IPS-11a (cell line): ENCODE results near the gene OR4F6.

Experiments
- H3K4me3 ChIP-seq: one replicate; pipeline ENCODE4 v1.5.1; 2013; ENCODE audit warnings: low read depth, low read length, control low read depth

Gene OR4F6

DNA sequence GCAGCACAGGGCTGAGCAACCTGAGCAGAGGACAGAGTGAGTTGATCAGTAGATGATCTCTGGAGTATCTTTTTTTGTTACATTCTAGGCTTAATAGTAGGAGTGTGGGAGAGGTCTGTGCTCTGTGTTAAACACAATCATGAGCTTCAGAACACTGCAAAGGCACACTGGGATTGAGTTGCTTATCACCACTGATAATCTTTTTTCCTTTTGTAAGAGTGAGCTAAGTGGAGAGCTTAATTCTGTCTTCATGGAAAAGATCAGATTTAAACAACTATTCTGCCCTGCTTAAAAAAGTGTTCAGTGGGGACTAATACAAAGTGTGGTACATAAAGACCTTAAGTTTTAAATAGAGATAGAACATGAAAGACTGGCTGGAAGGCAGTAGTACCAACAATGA, 1.1 kb downstream of the OR4F6 start:
- H3K4me3 ChIP-seq = no peak overlapping the region

DNA sequence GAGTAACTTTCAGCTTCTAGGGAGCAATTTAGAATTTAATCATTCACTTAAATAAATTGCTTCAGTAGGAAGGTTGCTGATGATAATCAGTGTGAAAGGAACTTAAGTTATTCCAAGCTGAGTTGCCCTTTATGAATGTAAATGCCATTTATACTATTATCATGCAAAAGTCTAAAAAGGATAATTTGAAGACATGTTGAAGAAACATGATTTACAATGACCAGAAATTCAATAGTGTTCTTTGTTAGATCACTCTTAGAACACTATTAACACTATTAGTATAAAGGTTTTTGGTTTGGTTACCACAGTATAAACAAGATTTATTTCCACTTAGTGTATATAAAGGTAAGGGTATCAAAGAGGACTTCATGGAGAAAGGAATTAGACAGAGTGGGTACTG, 1.6 kb downstream of the OR4F6 start:
- no peak overlapping the region for H3K4me3 ChIP-seq

DNA sequence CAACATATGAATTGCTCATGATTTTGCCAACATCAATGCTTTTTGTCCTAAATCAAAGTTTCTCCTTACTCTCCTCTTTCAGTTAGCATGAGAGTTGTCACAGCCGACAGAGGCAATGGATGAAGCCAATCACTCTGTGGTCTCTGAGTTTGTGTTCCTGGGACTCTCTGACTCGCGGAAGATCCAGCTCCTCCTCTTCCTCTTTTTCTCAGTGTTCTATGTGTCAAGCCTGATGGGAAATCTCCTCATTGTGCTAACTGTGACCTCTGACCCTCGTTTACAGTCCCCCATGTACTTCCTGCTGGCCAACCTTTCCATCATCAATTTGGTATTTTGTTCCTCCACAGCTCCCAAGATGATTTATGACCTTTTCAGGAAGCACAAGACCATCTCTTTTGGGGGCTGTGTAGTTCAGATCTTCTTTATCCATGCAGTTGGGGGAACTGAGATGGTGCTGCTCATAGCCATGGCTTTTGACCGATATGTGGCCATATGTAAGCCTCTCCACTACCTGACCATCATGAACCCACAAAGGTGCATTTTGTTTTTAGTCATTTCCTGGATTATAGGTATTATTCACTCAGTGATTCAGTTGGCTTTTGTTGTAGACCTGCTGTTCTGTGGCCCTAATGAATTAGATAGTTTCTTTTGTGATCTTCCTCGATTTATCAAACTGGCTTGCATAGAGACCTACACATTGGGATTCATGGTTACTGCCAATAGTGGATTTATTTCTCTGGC, 2.5 kb downstream of the OR4F6 start:
- H3K4me3 ChIP-seq = no peak overlapping the region

DNA sequence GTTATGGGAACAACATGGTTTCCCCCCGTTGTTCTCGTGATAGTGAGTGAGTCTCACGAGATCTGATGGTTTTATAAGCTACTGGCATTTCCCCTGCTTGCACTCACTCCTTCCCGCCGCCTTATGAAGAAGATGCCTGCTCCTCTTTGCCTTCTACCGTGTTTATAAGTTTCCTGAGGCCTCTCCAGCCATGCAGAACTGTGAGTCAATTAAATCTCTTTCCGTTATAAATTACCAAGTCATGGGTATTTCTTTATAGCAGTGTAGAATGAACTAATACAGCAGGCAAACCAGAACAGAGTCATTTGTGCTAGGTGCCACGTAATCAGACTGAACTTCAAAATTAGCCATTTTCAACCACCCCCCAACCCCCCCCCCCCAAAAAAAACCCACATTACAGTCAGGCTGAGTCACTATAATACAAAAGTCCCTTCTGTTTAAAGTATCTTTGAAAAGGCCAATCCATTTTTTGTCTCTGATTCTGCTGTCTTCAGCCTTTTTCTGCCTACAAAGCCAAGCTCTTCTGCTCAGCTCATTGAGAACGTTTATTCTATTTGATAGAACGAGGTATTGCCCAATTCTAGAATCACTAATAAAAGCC, 4.1 kb downstream of the OR4F6 start:
- H3K4me3 ChIP-seq = no peak overlapping the region

DNA sequence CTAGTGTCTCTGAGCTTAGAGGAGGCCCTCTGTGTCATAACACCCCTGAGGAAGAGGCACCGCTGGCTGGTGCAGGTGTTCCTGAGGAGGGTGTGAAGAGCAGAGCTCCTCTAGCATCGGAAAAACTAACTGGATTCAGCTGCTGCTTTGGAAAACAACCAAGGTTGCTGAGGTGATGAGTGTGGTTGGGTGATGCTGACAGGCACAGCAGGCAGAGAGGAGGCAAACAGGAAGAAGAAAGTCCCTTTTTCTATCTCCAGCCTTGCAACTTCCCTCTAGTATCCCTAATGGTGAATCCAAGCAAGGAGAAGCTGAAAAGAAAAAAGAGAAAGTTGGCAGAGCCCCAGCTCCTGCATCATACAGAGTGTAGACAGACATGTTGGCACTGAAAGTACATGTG, 4.9 kb downstream of the OR4F6 start:
- H3K4me3 ChIP-seq = no peak overlapping the region

DNA sequence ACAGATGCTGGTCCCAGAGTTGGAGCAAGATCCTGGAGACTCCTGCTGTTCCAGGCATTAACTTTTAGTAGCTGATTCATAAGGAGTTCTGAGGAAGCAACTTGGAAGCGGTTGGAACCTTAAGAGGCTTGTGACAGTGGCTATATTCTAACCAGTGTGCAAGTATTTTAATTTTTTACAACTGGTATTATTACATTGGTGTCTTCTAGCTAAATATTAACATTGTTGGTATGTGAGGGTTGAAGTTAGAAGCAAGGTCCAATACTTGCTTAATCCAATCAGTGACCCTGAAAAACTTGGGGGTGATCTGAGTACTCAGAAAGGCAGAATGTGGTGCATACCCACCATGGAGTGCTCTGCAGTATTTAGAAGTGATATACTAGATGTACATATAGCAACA, 7.1 kb downstream of the OR4F6 start:
- no peak overlapping the region for H3K4me3 ChIP-seq

DNA sequence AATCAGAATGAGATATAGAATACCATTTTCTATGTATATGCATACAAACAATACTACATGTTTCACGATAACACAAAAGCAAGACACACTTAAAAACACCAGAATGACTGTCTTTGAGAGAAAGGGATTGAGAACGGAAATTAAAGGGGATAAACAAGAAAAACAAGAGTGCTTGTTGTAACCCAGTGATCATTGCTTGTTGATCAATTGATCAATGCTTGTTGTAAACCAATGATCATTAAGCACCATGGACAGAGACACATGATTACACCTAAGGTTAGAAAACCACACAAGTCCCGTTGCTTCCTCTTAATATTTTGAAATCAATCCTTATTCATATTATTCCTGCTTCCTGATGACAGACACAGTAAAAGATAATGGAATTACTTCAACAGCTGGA, 7.6 kb downstream of the OR4F6 start:
- no peak overlapping the region for H3K4me3 ChIP-seq

DNA sequence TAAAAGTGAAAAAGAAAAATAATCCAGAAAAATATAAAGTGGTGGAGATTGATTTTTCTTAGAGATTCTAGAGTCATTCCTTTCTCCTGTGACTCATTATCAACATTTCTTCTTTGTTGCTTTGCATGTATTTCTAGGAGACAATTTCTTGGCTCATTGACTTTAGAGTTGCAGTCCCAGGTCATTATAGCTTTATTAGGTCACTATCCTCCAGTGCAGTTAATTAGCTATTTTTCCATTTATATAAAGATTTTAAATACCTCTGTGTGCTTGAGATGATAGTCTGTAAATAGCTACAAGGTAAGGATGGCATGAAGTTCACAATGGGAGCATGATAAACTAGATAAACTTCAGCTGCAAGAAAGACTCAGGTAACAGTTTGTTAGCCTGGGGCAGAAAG, 8.6 kb downstream of the OR4F6 start, which contains the start of gene OR4F15:
OR4F15 (plus strand) TSS at position 301 of the 400 bp plus-strand sequence. CDS start 5,985 bp downstream, outside the sequence.
- H3K4me3 ChIP-seq = no peak within 1 kb of the TSS

DNA sequence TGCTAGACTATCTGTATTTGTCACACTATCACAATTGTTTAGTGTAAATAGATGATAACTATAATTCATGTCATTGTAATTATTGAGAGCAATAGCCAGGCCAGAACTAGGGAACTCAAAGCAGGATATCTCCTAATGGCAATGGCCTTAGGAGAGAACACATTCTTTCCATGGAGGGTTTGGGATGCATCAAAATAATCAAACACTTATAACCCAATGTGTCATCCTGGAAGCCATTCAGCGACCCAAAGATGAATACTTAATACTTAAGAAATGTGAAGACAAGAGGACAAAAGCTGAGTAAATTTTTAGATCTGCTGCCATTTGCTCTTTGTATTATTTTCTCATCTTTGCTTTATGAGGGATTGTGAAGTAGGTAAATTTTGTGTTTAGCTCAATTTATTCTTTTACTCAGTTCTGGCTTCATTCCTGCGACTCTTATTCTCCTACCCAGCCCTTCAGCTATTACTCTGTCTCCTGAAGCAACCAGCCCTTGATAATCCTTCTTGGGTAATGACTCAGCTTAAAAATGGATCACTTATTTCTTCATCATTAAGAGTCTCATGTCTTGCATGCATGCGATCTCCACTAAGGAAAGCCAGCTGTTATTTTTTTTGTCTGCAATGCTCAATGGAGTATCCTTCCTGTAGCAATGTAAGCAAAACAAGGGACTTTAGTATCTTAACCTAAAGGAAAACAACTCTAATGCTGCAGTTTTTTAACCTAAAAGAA, 10.7 kb downstream of the OR4F6 start:
- H3K4me3 ChIP-seq = no peak overlapping the region

DNA sequence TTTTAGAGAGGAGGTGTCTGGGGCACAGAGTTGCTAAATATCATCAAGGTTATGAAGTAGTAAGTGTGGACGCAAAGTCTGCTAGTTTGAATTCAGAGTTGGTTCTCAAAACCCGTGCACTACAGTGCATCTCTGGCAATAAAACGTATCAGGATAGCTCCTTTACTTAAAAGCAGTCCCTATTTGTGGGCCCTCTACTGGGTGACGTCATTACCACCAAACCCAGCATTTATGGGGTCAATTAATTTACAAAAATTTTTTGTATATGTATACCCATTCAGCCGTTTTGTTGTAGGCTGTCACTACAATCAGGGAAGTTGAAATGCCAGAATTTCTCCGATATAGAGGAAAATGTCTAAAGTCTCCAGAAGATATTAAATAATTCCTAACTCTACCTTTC, 17.5 kb downstream of the OR4F6 start:
- H3K4me3 ChIP-seq = no peak overlapping the region

DNA sequence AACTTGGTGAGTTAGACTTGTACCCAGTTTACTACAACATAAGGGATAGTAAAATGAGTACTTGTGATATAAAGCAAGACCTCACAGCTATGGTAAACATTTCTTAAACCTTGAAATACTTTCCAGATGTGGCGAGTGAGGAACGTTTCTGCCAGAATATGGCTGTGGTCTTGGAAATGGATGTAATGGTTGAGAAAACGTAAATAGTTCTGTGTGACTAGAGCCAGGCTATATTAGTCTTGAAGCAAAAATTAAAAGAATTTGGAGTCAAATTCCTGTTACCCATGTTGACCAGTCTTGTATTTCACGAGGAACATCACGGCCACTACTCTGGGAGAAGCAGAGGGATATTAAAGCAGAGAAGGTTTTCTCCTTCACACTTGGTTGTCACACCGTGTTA, 23.9 kb downstream of the OR4F6 start:
- H3K4me3 ChIP-seq = no peak overlapping the region

DNA sequence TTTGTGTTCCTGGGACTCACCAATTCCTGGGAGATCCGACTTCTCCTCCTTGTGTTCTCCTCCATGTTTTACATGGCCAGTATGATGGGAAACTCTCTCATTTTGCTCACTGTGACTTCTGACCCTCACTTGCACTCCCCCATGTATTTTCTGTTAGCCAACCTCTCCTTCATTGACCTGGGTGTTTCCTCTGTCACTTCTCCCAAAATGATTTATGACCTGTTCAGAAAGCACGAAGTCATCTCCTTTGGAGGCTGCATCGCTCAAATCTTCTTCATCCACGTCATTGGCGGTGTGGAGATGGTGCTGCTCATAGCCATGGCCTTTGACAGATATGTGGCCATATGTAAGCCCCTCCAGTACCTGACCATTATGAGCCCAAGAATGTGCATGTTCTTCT, 25.5 kb downstream of the OR4F6 start:
- no peak overlapping the region for H3K4me3 ChIP-seq

DNA sequence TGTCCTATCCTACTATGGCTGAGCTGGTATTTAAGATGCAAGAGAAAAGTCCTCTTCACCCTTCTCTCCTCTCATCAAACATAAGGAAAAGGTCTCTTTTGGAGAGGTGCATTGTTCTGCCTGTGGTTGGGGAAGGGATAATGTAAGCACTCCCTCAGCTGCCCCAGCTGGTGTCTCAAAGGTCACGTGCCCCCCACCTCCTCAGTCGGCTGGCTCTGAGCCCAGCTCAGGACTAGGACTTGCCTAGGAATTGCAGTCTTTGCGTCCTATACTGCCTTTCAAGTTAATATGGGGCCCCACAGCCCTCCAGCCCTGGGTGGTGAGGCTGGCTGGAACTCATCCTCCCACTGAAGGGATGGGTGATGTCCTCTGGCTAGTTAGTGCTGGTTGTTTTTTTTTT, 38.3 kb downstream of the OR4F6 start:
- no peak overlapping the region for H3K4me3 ChIP-seq

DNA sequence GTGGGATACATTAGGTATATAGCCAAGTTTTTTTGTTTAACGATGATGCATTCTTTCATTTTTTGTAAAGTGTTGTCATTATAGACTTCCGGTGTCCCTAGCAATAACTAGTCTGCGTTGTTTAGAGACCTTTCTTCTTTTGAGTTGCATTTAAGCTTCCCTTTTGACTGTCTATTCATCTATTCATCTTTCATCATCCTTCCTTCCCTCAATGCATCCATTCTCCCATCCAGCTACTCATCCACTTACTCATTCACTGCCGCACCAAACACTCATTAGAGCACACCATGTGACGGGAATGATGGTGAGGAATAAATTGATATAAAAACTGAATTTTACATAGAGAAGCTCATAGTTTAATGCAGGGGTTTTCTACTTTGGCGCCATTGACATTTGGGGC, 41.6 kb downstream of the OR4F6 start:
- no peak overlapping the region for H3K4me3 ChIP-seq

DNA sequence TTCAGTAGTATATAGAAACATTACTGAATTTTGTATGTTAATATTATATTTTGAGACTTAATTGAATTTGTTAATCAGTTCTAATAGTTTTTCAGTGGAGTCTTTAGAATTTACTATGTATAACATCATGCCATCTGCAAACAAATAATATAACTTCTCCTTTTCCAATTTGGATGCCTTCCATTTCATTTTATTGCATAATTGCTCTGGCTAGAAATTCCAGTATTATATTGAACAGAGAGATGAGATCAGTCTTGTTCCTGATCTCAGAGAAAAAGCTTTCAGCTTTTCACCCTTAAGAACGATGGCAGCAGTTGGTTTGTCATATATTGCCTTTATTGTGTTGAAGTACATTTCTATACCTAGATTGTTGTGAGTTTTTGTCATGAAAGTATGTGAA, 49.0 kb downstream of the OR4F6 start:
- no peak overlapping the region for H3K4me3 ChIP-seq
